Keratinocyte (primary cell): Measurements from ENCODE around the gene POR.
"Not testable (repeated sequence)": the region's sequence is repeated elsewhere in the genome, so short reads cannot be mapped to it uniquely, and the experiment has no call there.

ENCODE experiments used
- CTCF ChIP-seq, 3 experiments: IDR thresholded peaks in 1 of 3; conservative IDR thresholded peaks in 1 of 3; optimal IDR thresholded peaks in 1 of 3; 2 replicates in 2 of 3; 3 replicates in 1 of 3; pipeline versions ENCODE3 to v1.5.1; 2011; ENCODE audit warnings: low read length in 3 of 3, mild to moderate bottlenecking in 3 of 3, moderate library complexity in 2 of 3, control low read depth in 1 of 3, inconsistent platforms in 1 of 3; ENCODE audit not compliant: insufficient read depth in 2 of 3; ENCODE audit errors: extremely low read depth in 1 of 3
- EZH2 ChIP-seq: IDR thresholded peaks from one replicate; pipeline ENCODE4 v1.6.1; 2012; ENCODE audit warnings: inconsistent platforms, mild to moderate bottlenecking, low read length, moderate library complexity

- TF ChIP-seq EZH2; CTCF (optimal IDR thresholded peaks at IDR 0.05 in 1 of 3, IDR thresholded peaks at IDR 0.05 in 1 of 3, conservative IDR thresholded peaks at IDR 0.05 in 1 of 3; ENCODE audit: extremely low read depth in 1 of 3, insufficient read depth in 2 of 3, low read length in 3 of 3): not testable (repeated sequence)
Observed at GRCh38 chr7:75907668-75908039, 7.3 kb upstream of the POR start.
